COLO668 (cell line): ENCODE results near the gene IQSEC3.
"Not testable (repeated sequence)": the region's sequence is repeated elsewhere in the genome, so short reads cannot be mapped to it uniquely, and the experiment has no call there.

Experiments used
- DNase-seq: peaks from one replicate; lab custom pipeline; 2025; ENCODE audit not compliant: unreplicated experiment; lab: John Stamatoyannopoulos, UW

IQSEC3 gene

GRCh38 chr12:66428-66781, at the start of gene IQSEC3:
TSS of gene IQSEC3 (plus strand) at chr12:66767. CDS start at chr12:66883, 116 bp downstream.
- DNase-seq: not testable (repeated sequence)

- not testable (repeated sequence) for DNase-seq
Measured at GRCh38 chr12:17370-18340, 48.9 kb upstream of the IQSEC3 start.

- not testable (repeated sequence) for DNase-seq
Measured at GRCh38 chr12:18821-19567, 47.6 kb upstream of the IQSEC3 start.

GRCh38 chr12:19906-20305, 46.7 kb upstream of the IQSEC3 start:
- DNase-seq: not testable (repeated sequence)

GRCh38 chr12:20757-21156, 45.8 kb upstream of the IQSEC3 start:
- DNase-seq: no peak

GRCh38 chr12:21301-22189, 45.0 kb upstream of the IQSEC3 start:
- no peak for DNase-seq

GRCh38 chr12:22190-22529, 44.4 kb upstream of the IQSEC3 start:
- DNase-seq: no peak

GRCh38 chr12:22530-23201, 43.9 kb upstream of the IQSEC3 start:
- DNase-seq: no peak

GRCh38 chr12:27904-28303, 38.7 kb upstream of the IQSEC3 start:
- DNase-seq: not testable (repeated sequence)

GRCh38 chr12:38775-39174, 27.8 kb upstream of the IQSEC3 start:
- not testable (repeated sequence) for DNase-seq

GRCh38 chr12:39555-40265, 26.9 kb upstream of the IQSEC3 start:
- not testable (repeated sequence) for DNase-seq

GRCh38 chr12:44352-44751, 22.2 kb upstream of the IQSEC3 start:
- not testable (repeated sequence) for DNase-seq

GRCh38 chr12:45235-45990, 21.2 kb upstream of the IQSEC3 start:
- not testable (repeated sequence) for DNase-seq

GRCh38 chr12:45991-46358, 20.6 kb upstream of the IQSEC3 start:
- not testable (repeated sequence) for DNase-seq

- DNase-seq: not testable (repeated sequence)
Measured at GRCh38 chr12:46542-46941, 20.0 kb upstream of the IQSEC3 start.

- not testable (repeated sequence) for DNase-seq
Measured at GRCh38 chr12:47699-48226, 18.8 kb upstream of the IQSEC3 start.

- DNase-seq: not testable (repeated sequence)
Measured at GRCh38 chr12:49149-49548, 17.4 kb upstream of the IQSEC3 start.

GRCh38 chr12:51087-51486, 15.5 kb upstream of the IQSEC3 start:
- not testable (repeated sequence) for DNase-seq

- DNase-seq: not testable (repeated sequence)
Measured at GRCh38 chr12:51962-52361, 14.6 kb upstream of the IQSEC3 start.
